SHP77 treated with DMSO at 0.1 percent for 48 hours (cell line): Measurements from ENCODE around the gene TPD52L1.

Experiments
- DNase-seq: peaks from one replicate; lab custom pipeline; 2025; lab: John Stamatoyannopoulos, UW

TPD52L1 gene

DNA sequence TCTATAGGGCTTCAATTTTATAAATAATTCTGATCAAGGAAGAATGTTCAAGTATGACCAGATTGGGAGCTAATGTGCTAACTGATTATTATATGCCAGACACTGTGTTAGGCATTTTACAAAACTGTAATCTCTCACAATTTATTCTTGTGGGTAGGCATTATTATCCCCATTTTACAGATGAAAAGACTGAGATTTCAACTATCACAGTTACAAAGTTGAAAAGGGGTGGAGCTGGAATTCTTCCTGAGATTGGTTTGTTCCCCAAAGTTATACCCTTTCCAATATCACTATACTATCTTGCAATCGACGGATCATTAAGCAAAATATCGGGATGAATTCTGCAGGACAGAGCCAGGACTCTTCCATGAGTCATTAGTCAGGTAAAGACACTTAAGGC, 57.1 kb downstream of the TPD52L1 start:
- DNase-seq = no peak

DNA sequence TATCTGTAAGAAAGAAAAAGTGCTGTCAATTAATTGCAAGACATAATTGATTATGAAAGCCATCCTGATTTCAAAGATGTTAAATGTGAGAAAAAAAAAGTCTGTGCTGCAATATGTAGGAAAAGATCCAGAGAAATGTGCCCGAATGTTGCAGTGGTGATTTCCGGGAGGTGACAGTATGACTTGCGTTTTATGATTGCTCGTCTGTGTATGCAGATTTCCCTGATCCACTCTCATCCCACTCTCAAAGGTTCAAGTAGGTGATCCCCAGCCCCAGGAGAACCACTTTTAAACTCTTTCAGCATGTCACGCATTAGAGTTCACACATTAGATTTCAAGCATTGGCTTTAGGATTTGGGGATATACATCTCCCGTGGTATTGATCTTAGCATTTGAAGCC, 57.8 kb downstream of the TPD52L1 start:
- DNase-seq = no peak

DNA sequence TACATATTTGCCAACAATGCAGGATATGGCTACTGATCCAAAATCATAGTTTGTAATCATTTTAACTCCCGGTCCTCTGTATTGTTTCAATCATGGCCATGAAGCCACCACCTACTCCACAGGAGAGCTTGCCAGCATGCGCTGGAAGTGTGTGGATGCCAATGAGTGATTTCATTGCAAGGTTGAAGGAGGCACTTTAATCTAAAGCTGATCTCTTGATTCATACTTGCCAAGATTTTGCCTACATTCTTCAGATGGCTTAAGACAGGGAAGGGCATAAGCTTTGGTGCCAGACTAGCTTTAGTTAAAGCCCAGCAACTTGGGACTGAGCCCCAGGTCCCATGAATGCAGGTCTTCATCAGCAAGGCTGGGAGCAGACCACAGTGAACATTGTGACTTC, 58.8 kb downstream of the TPD52L1 start:
- DNase-seq = no peak

DNA sequence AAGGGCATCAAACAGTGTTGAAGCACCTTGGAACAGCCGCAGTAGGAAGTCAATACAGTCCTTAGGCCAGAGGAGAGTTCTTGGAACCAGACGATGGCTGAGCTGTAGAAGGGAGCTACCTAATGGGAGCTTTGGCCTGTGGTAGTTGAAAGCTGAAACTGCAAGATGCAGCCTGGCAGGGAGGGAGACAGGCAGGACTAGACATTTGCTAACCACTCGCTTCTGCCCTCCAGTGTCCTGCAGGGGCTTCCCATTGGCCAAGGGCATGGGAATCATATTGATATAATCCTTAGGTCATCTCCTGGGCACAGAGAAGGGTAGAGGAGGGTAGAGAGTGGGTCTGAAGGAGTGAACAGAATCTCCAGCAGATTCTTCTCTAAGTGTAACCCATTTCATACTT, 60.4 kb downstream of the TPD52L1 start:
- DNase-seq = no peak

DNA sequence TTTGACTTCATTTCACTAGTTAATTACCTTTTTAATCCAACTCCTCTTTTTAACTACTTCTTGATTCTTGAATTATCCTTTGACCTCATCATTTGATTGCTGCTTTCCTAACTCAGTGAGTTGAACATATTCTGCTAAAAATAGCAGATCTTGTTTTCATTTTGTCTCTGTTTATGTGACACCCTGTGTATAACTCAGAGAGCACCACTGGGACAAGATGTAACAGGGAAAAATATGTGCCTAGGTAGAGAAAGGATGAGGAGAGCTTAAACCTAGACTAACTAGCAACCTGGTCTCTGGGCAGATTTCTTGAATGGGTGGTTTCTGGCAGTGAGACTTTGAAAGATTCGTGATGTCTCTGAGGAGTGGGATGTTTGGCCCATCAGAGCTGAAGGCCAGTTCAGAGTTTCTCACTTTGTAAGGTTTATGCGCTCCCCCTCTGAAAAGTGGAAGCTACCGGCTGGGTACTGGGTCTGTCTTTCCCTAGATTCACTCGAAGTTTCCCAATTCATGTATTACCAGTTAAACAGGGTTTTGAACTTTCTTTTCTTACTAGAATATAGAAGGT, 61.8 kb downstream of the TPD52L1 start:
- DNase-seq = no peak

DNA sequence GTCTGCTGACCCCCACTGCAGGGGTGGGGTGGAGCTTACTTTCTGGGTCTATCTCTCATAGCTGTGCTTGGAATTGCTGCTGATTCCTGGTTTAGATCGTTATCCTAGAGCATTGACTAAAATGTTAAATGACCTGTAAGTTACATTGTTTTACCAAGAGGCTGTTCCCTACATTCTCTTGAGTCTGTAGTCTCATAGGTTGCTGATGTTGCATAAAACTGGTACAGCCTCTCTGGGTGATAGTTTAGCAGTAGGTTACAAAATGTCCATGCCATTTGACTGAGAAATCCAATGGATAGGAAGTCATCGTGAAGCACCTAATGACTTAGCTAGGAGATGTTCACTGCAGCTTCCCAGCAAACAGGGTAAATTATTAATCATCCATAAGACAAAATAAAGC, 62.4 kb downstream of the TPD52L1 start:
- no peak for DNase-seq

DNA sequence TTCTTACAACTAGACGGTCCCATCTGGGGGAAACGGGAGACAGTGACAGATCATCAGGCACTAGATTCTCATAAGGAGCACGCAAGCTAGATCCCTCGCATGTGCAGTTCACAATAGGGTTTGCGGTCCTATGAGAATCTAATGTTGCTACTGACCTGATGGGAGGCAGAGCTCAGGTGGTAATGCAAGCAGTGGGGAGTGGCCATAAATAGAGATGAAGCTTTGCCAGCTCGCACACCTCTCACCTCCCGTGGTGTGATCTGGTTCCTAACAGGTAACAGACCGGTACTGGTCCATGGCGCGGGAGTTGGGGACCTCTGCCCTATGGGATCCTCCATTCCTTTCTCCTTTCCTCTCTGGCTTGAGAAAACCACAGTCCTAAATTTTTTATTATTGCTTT, 63.8 kb downstream of the TPD52L1 start:
- DNase-seq = no peak

DNA sequence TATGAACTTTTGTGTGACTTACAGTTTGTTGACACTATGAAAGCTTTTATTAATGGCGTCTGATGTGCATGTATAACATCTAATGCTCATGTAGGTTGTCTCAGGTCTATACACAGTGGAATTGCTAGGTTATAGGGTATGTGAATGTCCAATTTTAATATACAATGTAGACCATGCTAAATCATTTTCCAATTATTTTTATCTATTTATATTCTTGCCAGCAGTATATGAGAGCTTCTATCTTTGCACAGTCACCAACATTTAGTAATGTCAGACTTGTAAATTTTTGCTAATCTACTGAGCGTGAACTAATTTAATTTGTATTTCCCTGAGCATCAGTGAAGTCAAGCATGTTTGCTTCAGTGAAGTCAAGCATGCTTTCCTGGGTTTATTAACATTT, 64.4 kb downstream of the TPD52L1 start:
- DNase-seq = no peak

DNA sequence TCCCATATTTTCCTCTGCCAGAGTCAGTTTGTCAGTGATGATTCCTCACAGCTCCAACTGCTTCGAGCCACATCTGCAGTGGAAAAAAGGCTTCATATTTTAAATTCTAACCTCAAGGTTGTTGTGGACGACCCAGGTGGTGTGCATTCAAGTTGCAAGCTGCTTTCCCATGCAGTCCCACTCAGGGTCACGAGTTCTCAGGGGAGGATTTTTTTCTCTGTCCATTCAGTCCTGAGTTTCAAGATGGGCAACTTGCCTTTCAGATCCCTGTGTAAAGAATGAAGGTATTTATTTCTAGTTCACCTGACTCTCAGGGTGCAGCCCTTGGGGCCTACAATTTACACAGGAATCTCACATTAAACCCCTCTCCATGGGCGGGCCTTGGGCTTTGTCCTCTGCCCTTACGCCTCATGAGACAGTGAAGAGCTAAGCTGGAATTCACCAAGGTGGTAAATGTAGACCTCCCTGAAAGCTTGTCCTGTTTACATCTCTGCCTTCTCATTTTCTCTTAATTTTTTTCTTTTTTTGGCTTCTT, 65.9 kb downstream of the TPD52L1 start:
- DNase-seq = no peak

DNA sequence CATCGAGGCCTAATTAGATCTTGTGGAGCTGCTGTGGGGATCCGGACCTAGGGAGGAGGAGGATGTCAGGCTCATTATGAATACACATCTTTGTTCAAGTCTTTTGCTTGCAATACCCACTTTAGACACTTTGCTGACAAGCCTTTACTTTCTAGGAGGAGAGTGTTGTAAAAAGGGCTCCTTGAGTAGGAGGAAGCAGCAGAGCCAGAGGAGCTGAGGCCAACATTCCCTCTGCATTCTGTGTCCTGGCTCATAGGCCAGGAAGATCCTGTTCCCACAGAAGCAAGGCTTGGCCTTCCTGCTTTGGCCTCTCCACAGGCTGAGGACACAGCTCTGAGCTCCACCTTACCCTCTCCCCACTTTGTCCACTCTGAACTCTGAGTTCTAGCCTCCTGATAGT, 67.1 kb downstream of the TPD52L1 start:
- no peak for DNase-seq

DNA sequence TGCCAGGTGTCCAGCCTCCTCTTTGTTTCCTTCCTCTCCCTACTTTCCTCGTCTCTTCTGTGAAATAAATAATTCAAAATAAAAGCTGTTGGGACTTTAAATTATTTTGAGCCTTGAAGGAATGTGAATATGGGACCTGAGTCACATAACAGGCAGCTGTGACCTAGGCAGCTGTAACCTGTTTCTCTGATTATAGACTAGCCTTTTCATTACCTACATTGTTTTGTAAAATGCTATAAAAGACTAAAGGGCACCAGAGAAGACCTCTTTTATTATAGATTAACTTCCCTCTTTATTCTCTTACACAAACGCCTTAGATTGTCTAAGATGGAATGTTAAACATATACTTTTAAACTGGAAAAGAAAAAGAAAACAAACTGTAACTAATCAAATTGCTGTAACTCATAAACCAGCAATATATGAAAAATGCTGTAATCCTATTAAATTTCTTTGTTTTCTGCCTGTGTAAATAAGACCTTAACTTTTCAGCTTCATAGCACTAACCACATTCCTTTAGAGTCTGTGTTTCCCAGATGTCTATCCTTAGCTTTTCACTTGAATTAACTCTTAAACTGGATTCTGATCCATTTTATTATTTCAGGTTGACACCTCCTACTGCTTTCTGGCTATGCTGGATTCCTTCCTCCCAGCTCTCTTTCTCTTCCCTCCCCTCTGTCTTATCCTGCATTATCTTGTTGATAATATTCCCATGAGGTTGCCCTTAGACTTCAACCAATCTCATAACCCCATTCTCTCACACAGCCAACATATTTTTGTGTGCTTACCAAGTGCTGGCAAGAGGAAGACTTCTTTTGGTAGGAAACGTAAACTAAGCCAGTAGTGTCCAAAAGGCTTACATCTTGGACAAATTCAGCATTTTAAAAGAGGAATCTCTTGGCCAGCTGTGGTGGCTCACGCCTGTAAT, 69.2 kb downstream of the TPD52L1 start:
- DNase-seq = no peak

DNA sequence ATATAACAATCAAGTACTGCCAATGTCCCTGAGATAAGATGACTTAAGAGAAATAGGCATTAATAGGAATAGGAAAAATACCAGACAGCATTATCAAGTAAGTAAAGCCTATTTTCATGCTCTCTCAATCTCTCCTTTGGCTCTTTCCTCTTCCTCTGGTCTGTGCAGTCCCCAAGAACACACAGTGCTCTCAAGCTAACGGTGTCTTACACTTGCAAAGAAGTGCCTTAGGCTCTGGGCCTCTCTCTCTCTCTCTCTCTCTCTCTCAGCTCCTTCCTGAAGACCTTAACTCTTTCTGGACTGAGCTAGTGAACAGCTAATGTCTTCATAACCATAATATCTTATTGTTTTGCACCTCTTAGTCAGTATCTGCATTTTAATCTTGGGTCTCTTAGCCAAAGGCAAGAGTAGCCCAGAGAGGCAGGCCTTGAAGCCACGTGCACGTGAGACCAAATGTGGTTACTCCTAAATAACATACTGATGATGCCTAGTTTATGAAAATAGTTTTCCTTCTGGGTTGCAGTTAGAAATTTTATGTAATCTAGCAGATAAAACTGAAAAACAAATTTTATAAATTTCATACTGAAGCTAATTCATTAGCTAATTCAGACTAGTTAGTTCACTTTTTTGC, 70.8 kb downstream of the TPD52L1 start:
- DNase-seq = no peak

DNA sequence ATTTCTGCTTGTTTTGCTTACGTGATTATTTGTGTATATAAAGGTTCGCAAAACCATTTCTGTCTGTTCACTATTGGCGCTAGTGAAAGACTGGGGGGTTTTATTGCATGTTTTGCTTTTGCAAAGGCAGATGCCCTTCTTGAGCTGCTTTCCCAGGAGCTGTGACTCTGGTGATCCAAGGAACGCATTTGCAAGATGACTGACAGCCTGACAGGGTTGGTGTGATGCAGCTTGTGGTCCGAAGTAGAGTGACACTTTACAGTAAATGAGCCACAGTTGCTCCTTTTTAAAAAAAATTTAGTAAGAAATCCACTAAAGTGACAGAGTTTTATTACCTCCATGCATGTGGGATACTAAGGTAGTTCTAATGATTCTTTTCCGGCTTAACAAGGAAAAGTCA, 73.7 kb downstream of the TPD52L1 start:
- DNase-seq = no peak

DNA sequence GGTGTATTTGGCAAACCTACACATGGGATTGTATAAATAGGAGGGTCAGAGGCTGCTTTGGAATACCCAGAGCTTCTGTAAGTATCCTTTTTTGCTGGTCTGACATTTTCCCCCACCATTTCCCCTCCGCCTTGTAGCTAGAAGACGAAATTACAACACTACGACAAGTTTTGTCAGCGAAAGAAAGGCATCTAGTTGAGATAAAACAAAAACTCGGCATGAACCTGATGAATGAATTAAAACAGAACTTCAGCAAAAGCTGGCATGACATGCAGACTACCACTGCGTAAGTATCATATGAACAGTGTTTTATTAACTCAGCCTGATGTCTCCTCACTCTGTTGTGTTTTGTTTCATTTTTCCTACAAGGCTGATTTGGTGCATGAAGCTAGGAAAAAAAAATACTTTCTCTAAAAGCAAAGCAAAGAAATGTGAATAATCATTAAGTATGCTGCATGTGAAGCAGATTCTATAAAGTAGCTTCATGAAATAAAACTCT, 75.5 kb downstream of the TPD52L1 start:
- no peak for DNase-seq

DNA sequence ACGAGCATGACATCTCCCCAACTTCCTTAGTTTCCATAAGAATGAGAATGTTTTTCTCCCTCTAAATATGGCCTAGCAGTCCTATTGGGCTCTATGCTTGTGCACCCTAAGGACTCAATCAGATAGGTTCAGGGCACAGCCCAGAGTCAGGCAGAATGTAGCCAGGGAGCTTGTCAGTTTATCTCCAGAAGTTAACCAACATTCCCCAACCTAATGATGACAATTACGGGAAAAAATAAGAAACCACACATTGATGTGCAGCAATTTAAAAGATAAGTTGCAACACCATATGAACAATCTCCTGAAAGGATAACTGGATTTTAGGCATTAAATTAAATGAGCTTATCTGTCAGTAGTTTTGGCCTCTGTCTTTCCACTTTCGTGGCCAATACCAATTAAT, 77.1 kb downstream of the TPD52L1 start:
- no peak for DNase-seq

DNA sequence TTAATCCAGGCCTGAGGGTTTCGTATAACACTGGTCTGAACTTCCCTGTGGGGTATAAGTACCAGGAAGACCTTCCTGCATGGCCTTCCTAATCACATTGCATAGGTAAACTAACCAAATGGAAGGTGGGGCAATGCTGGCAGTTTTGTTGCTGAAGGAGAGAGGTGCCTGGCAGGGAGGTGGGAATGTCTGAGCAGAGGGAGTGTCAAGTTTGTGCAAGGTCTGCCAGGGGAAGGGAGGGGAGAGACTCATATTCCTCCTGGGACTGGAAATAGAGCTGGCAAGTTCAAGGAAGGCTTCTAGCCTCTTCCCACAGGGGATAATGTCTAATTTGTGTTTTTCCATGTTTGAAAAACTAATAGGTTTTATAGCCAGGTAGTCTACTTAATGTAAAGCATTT, 77.6 kb downstream of the TPD52L1 start:
- no peak for DNase-seq

DNA sequence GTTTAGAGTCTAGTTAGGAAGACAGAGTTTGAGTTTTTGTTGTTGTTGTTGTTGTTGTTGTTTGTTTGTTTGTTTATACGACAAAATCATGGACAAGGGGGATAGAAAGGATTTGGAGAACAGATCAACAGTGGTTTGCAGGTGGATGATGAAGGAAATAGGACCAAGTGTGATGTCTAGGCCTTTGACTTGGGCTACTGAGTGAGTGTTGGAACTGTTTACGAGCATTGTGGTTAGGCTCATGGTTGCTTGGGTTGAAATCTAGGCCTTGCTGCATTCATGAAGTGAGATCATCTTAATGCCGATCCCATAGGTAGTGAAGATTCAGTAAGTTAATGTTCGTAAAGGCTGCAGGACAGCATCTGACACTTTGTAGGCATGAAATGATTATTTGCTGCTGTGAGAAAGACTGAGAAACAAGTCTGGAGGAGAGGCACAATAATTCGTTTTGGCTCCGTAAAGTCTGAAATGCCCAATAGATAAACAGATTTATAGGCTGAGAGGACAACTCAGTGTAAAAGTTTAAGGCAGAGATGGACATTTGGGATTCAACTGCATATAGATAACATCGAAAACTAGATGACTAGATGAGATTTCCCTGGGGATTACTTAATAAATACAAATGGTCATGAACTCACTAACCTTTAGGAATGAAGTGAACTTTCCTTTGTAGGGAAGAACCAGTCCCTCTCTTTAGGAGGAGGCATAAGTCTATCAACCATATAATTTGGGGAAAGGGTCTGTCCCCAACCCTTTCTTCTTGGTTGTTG, 78.2 kb downstream of the TPD52L1 start:
- no peak for DNase-seq

DNA sequence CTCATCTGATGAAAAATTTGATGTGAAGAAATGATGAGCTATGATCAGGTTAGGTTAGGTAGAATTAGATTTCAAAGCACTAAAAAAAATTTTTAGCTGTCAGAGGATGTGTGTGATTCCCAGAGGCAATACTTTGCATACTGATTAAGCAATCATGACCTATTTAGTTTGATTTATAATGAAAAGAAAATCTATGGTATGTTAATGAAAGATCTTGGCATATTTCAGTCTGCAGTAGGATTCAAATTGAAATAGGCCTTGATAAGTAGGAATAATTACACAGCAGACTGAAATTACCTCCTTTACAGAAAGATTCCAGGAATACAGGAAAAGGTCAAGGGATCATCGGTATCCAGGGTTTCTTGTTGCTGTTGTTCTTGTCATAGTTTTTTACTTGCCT, 78.9 kb downstream of the TPD52L1 start:
- no peak for DNase-seq

DNA sequence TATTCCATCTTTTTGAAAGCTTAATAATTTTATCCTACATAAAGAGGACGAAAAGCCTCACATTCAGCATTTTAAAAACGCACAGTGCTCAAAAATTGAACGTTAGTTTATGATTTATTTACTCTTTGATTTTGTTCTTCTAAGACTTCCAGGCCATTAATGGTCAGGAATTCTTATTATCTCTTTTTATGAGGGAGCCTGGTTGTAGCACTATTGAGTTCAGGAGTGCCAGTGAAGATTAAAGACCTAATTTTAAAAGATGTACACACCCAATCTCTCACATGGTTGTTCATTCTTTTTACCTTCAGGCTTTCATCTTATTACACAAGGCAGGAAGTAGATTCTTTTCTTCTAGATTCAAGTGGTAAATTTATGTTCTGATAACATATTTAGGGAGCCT, 79.6 kb downstream of the TPD52L1 start:
- DNase-seq = no peak

DNA sequence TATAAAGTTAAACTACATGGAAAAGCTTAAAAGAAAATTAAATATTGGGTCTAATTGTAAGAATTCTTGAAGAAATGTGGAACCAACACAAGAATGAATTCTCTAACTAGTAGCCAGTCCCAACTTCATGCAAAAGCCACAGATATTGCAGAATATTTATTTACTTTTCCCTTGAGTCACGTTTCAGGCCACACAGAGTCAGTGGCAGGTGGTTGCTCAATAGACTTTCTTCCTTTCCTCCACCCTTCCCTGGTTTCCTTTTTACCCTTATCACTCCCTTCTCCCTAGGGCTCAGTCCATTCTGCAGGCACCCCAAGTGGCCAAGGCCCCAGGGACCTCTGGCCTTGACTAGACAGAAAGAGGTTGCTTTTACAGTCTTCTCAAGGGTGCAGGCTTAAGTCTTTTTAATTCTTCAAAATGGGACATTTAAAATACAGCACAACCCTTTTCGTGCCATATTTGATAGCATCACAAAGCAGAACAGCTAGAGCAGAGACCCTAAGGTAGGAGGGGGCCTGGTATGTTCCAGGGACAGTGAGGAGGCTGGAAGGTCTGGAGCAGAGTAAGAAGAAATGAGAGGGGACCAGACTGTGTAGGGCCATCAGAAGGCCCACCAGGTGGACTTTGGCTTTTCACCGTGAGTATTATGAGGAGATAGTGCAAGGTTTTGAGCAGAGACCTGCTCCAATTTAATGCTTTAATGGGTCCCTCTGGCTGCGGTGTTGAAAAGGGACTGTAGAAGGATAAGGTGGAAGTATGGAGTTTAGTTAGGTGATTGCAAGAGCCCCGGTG, 83.2 kb downstream of the TPD52L1 start:
- DNase-seq = no peak

DNA sequence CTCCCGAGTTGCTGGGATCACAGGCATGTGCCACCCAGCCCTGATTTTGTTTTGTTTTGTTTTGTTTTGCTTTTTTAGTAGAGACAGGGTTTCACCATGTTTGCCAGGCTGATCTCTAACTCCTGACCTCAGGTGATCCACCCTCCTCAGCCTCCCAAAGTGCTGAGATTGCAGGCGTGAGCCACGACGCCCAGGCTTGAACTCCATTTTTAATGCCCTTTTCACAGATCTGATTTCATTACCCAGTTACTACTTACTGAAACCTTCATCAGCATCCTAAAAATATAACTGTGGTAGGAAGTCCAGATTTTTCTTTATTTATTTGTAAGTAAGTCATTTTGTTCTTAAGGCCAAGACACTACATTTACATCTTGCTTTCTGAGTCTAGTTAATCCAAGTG, 84.2 kb downstream of the TPD52L1 start:
- DNase-seq = no peak
